HT1080 (cell line): ENCODE results near the gene FUT8. TPM values are rescaled to one million over a fixed set of nuclear protein-coding genes. Genes with fewer than 3 reads are reported as not detected.
"Not testable (repeated sequence)": the region's sequence is repeated elsewhere in the genome, so short reads cannot be mapped to it uniquely, and the experiment has no call there.

Source experiments
- DNase-seq: peaks from one replicate; pipeline ENCODE4 v3.0.0-alpha.2; 2015; ENCODE audit warnings: low read depth
- total RNA-seq: library from RNA; depleted of rRNA; stranded (reverse); fragments of >200 nt; shearing (Covaris generic); gene quantifications from 2 replicates; pipeline ENCODE4 v1.2.3, GENCODE V29; 2014

Gene FUT8
- total RNA-seq, 1 experiment from 2014 or later = 92.4 TPM

DNA sequence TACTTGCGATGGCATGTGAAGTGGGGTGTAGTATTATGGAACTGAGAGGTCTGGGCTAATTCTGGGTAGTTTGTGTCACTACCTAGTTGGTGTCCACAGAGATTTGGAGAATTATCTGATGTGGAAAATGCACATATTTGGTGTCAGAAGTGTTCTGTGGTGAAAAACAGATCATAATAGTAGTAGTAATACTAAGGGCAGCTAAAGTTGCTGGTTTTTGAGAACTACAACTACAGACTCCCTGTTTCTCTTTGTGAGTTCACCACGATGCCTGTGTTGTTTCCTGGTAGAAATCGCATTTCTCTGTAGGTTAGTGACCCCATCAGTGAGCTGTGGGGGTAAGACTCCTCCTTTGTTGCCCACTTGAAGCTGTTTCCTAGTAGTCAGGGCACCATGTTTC, 206.5 kb downstream of the FUT8 start:
- no peak for DNase-seq

DNA sequence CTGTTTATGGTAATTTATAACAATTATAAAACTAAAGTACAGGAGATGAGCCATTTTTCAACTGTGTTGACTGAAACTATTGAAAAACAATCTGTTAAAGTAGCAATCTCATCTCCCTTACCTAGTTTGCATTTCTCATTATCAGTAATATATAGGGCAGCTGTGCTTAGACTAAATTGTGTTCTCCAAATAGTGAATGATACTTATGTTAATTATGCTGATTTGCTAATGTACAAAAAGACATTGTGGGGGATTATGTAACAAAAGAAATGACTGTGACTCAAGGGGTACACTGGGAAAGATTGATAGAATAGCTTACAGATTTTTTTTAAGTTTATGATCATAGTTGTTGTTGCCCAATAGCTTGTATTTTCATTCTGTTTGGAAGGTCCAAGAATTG, 207.7 kb downstream of the FUT8 start:
- DNase-seq = no peak

DNA sequence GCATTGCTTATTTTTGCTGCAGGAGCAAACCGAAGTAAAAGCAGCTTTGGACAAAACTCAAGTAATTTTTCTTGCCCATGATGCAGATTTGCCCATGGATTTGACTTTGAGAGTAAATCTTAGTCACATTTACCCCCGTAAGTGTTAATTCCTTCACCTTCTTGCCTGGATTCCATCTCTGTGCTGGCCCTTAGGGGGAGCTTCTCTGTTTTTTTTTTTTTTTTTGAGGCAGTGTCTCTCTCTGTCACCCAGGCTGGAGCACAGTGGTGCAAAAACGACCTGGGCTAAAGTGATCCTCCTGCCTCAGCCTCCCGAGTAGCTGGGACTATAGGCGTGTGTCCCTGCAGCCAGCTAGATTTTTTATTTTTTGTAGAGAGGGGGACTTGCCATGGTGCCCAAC, 210.2 kb downstream of the FUT8 start:
- no peak for DNase-seq

DNA sequence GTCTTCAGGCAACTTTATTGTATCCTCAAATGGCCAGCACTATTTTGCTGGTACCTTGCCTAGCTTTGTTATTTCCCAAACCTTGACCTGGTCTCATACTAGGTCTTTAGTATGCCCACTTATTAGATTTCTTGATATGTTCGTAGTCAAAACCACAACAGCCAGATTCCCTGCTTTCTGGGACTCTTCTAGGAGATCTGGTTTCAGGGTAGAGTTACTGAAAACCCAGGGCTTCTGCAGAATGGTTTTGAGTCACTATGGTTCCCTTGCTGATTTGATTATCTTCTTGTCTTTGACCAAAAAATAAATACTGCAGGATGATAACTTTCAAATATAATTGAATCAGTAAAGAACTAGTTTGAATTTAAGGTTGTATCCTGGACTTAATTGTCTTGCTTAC, 211.2 kb downstream of the FUT8 start:
- no peak for DNase-seq

DNA sequence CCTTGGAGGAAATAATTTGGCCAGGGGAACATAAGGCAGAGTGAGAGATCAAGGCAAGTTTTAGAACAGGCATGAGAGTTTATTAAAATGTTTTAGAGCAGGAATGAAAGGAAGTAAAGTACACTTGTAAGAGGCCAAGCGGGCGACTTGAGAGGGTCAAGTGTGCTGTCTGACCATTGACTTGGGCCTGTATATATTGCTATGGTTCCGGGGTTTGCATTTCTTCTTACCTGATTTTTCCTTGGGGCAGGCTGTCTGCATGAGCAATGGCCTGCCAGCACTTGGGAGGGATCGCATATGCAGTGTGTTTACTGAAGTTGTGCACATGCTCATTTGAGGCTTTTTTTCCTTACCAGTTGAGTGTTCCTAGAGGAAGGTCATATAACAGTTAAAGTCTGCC, 214.8 kb downstream of the FUT8 start:
- no peak for DNase-seq

DNA sequence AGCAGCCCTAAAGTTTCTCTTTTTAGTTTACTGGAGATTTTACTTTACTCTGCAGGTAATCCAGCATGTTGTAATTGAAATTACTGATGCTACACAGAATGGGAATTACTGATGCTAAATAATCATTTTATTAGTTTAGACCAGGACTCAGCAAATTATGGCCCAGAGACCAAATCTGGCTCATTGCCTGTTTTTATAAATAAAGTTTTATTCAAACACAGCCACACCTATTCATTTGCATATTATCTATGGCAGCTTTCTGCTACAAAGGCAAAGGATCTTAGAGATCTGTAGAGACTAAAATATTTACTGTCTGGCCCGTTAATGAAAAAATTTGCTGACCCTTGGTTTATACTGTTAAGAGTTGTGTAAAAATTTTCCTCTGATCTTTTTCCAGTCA, 216.1 kb downstream of the FUT8 start:
- DNase-seq = no peak

DNA sequence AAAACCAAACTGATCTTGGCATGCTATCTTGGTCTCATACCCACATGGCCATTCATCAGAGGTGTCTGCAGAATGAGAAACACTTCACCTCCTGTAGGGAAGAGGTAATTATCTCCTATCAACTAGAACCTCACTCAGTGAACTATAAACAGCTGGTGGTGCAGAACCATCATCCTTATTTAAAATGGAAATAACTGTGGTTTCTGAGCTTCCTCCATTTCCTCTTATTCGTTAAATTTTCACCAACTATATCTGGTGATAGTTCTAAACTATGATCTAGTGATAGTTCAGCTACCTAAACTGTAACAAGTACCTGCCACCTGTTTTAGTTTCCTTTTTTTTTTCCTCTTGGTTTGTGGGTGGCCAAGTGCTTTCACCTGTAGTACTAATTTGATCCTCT, 218.5 kb downstream of the FUT8 start:
- no peak for DNase-seq

DNA sequence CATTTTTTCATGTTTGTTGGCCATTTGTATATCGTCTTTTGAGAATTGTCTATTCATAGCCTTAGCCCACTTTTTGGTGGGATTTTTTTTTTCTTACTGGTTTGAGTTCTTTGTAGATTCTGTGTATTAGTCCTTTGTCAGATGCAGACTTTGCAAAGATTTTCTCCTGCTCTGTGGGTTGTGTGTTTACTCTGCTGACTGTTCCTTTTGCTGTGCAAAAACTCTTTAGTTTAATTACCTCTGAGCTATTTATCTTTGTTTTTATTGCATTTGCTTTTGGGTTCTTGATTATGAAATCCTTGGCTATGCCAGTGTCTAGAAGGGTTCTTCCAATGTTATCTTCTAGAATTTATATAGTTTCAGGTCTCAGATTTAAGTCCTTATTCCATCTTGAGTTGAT, 220.0 kb downstream of the FUT8 start:
- no peak for DNase-seq

DNA sequence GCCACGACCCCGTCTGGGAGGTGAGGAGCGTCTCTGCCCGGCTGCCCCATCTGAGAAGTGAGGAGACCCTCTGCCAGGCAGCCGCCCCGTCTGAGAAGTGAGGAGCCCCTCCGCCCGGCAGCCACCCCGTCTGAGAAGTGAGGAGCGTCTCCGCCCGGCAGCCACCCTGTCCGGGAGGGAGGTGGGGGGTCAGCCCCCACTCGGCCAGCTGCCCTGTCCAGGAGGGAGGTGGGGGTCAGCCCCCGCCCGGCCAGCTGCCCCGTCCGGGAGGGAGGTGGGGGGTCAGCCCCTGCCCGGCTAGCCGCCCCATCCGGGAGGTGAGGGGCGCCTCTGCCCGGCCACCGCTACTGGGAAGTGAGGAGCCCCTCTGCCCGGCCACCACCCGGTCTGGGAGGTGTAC, 221.1 kb downstream of the FUT8 start:
- not testable (repeated sequence) for DNase-seq

DNA sequence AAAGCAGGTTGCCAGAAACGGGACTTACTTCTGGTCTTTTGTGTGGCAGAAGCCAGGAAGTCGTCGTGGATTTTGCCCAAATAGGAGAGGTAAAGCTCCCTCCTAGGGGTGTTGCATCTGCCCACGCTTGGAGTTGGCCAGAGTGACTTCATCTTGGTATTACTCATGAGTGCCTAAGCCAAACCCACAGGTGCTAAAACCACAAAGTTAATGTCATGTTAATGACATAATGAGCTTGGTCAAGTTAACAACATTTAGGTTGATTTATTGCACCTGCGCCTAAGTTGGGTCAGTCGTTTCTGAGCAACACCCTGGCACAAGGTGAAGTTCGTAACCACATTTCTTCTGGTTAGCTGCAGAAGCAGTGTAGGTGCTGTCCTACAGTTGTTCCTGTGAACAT, 225.2 kb downstream of the FUT8 start:
- peak; percentile 11 for DNase-seq

DNA sequence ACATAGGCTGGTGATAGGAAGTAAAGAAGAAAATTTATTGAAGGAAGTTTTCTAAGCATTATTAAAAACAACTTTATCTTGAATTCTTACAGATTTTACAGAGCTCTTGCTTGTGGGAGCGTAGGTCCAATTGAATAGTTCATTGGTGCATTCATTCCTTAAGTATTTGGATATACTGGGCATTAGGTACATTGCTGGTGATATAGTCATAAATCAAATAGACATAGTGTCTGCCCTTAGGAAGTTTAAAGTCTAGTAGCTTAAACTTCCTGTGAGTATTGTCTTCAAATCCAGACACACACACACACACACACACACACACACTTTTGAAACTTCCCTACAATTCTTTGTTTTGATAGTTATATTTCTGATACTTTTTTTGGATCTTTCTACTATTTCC, 226.7 kb downstream of the FUT8 start:
- DNase-seq = no peak

DNA sequence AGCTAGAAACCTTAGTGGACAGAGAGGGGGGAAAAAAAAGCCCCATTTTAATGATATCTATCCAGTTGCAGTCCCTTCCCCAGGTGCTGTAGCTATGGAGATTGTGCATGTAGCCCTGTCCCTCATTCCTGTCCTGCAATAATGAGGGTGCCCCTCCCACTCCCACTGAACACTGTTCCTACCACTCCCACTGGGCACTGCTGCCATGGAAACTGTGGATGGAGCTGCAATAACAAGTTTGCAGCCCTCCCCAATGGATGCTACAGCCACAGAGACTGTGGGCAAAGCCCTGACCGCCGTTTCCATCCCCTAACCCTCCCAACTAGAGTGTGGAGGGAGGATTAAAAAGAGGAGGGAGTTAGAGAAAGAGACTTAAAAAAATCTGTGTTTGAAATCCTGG, 238.3 kb downstream of the FUT8 start:
- DNase-seq = no peak

DNA sequence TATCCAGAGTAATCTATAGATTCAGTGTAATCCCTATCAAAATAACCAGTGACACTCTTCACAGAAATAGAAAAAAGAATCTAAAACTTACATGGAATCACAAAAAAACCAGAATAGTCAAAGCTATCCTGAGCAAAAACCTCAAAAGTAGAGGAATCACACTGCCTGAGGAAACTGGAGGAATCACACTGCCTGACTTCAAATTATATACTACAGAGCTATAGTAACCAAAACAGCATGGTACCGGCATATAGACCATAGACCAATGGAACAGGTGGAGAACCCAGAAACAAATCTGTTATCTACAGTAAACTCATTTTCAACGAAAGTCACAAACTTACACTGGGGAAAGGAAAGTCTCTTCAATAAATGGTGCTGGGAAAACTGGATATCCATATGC, 244.0 kb downstream of the FUT8 start:
- no peak for DNase-seq

DNA sequence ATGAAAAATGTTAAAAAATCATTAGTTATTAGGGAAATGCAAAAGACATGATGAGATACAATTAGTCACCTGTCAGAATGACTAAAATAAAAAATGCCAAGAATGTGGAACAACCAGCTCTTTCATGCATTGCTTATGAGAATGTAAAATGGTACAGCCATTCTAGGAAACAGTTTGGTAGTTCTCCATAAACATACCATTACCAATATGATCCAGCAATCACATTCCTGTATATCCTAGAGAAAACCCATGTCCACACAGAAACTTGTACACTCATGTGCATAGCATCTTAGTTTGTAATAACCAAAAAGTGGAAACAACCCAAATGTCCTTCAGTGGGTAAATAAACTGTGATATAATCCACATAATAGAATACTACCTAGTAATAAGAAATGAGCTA, 245.7 kb downstream of the FUT8 start:
- DNase-seq = peak; percentile 10

DNA sequence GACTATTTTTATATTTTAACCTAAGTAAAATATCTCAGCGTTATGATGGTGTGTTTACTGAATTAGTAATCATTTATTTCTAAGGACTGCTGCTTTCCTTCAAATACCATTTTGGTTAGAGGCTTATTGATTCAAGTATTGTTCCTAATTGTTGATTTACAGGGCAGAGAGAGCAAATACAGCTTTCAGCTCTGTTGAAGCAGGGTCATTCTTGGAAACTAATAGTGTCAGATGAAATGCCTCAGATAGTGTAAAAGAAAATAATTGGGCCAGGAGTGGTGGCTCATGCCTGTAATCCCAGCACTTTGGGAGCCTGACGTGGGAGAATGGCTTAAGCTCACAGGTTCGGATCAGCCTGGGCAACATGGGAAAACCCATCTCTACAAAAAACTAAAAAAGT, 249.3 kb downstream of the FUT8 start:
- no peak for DNase-seq

DNA sequence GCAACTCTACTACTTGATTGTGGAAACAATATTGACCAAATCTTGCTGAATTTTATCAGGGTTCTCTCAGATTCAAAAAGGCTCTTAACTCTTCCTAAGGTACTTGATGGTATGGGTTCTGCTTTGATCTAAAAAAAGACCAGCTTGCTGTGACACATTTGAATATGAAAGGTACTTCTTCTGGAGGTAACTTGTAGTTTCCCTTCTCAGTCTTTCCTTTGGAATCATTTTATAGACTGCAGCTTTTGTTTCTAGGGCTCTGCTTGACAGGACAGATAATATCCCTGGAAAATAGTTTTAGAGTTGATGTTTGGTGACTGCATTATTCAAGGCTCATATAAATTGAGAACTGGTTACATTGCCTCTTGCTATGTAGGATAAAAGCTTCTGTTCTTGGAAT, 251.9 kb downstream of the FUT8 start:
- DNase-seq = no peak

DNA sequence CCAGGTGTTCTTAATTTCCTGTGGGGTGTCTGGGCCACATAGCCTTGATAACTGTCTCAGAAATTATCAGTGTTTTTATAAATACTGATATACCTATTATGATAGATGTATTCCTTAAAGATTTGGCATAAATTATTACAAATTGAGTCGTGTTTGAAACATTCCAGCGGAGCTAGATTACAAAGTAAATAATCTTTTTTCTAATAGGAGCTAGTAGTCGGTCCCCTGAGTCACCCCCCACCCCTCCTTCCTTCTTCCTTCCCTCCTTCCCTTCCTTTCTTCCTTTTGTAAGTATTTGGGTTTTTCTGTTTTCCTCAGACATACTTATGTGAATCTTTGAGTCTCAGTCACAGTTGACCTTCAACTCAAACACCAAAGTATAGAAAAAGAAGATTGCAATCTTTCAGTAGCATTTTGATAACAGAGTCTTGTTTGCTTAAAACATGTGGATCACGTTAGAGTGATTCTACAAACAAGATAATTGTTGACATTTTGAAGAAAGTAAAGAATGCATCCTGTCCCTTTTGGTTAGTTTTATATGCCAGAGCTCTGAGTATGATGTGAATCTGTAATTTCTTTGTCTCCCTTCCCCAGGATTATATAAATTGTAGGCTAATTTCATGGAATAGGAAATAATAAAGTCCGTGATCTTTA, 264.0 kb downstream of the FUT8 start:
- no peak for DNase-seq

DNA sequence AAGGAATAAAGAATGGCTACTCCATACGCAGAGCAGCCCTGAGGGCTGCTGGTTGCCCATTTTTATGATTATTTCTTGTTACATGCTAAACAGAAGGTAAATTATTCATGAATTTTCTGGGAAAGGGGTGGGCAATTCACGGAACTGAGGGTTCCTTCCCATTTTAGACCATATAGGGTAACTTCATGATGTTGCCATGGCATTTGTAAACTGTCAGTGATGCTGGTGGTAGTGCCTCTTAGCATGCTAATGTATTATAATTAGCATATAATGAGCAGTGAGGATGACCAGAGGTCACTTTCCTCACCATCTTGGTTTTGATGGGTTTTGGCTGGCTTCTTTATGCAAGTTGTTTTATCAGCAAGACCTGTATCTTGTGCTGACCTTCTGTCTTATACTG, 273.0 kb downstream of the FUT8 start:
- DNase-seq = no peak

DNA sequence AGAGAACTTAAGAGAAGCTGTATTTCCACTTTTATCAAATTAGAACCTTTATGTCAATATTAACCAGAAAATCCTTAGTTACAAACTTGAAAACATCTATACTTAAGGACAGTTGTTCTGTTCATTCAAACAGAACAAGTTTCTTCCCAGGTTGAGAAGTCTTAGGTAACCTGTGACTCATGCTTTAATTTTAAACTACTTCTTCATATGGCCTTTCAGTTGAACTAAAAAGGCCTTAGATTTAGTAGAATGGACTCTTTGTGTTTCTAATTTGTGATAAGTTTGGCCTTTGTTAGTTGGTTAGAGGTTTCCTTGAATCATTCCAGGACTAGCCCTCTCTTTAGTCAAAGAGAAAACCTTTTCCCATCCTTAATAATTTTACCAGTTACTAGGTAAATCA, 274.2 kb downstream of the FUT8 start:
- DNase-seq = peak; percentile 52

DNA sequence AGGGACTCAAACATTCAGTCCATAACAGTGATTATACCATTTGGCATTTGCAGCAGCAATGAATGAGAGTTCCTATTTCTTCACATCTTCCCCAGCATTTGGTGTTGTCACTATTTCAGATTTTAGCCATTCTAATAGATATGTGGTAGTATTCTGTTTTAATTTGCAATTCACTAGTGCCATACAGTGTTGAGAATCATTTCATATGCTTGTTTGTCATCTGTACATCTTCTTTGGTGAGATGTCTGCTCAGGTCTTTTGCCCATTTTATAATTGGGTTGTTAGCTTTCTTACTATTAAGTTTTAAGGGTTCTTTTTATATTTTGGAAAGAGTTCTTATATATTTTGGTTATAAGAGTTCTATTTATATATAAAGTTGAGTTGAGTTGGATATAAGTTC, 276.5 kb downstream of the FUT8 start:
- DNase-seq = no peak

DNA sequence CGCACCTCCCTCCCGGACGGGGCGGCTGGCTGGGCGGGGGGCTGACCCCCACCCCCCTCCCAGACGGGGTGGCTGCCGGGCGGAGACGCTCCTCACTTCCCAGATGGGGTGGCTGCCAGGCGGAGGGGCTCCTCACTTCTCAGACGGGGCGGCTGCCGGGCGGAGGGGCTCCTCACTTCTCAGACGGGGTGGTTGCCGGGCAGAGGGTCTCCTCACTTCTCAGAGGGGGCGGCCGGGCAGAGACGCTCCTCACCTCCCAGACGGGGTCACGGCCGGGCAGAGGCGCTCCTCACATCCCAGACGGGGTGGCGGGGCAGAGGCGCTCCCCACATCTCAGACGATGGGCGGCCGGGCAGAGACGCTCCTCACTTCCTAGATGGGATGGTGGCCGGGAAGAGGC, 280.0 kb downstream of the FUT8 start:
- DNase-seq = not testable (repeated sequence)

DNA sequence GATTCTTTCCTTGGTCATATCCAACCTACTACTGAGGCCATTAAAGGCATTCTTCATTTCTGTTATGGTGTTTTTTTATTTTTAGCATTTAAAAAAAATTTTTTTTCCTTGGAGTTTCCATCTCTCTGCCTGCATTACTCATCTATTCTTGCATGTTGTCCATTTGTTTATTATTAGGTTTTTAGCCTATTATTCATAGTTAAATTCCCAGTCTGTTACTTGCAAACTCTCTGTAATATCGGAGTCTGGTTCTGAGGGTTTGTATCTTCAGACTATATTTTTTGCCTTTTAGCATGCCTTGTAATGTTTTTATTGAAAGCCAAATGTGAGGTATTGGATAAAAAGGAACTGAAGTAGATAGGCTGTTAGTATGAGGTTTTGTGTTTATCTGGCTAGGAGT, 284.3 kb downstream of the FUT8 start:
- no peak for DNase-seq

DNA sequence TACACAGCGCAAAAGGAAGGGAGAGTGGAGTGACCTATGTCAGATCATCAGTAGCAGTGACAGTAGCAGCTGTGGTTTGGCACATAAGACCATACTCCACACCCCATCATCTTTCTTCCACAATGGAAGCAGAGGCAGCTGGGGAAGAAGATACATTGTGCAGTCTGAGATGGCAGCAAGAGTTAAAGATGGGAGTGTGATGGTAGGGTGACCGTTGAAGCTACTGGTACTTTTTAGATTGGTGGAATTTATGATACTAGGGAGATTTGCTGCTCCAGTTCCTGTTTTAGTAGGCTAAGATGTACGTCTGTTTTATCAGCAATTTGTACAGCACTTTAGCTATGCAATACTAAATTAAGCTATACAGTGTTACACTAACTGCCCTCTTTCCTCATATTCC, 291.0 kb downstream of the FUT8 start:
- no peak for DNase-seq

DNA sequence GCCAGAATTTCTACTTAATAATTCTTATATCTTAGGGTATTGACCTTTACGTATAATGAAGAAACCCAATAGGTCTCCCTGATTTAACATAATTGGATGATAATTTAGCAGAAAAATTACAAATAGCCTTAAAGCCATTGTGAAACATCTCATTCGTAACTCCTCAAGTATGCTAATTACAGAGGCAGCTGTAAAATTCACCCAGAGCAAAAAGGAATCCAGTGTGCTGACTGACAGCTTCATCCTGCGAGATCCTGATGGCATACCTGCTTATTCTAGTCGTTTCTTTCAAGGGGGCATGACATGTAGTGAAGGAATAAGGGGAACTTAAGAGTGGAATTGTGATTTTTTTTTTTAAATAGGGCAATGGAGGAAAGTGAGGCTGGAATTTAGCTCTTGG, 291.5 kb downstream of the FUT8 start:
- DNase-seq = no peak
